HG03280 (cell line): ENCODE measurements around the gene TDP1.

Experiments
- ATAC-seq: cut with Tn5 transposase; IDR thresholded peaks from one replicate; pipeline ENCODE4 v1.9.1; 2021; ENCODE audit warnings: mild to moderate bottlenecking, moderate library complexity; ENCODE audit not compliant: unreplicated experiment

The TDP1 gene

GRCh38 chr14:89936654-89937185, 19.0 kb upstream of the TDP1 start:
- no peak for ATAC-seq

GRCh38 chr14:89941830-89942377, 13.8 kb upstream of the TDP1 start:
- no peak for ATAC-seq

GRCh38 chr14:89947344-89947743, 8.4 kb upstream of the TDP1 start:
- no peak for ATAC-seq

DNA sequence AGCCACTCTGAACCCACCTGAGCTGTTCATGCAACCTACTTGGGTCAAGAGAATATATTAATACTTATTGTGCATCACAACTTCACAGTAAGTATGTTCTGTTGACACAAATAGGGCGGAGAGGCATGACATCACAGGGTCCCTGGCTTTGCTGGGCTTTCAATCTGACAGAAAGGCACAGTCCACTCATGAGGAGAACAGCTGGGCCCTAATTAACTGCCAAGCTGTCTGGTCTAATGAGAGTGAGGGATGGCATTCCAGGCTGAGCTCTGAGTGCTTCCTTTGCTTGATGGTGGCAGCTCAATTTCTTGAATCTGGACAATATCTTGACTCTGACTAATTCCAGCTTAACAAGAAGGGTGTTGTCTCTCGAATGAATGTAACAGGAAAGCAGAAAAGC, 3.2 kb upstream of the TDP1 start:
- ATAC-seq: no peak

DNA sequence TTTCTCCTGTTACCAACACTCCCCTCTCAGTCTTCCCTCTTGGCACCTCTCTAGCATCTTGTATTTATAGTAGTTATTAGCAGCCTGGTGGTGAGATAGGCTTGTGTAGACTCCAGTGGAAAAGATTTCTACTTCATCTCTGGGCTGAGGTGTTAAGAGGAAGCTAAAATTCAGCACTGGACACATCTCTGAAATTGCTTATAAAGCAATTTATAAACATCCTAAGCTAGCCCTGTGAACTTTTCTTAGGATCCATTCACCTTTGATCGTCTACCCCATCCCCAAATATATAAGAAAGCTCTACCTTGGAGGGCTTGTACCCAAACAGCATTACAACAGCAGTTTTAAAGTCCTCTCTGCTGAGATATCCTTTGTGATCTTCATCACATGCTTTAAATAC, 2.1 kb upstream of the TDP1 start:
- ATAC-seq: no peak

DNA sequence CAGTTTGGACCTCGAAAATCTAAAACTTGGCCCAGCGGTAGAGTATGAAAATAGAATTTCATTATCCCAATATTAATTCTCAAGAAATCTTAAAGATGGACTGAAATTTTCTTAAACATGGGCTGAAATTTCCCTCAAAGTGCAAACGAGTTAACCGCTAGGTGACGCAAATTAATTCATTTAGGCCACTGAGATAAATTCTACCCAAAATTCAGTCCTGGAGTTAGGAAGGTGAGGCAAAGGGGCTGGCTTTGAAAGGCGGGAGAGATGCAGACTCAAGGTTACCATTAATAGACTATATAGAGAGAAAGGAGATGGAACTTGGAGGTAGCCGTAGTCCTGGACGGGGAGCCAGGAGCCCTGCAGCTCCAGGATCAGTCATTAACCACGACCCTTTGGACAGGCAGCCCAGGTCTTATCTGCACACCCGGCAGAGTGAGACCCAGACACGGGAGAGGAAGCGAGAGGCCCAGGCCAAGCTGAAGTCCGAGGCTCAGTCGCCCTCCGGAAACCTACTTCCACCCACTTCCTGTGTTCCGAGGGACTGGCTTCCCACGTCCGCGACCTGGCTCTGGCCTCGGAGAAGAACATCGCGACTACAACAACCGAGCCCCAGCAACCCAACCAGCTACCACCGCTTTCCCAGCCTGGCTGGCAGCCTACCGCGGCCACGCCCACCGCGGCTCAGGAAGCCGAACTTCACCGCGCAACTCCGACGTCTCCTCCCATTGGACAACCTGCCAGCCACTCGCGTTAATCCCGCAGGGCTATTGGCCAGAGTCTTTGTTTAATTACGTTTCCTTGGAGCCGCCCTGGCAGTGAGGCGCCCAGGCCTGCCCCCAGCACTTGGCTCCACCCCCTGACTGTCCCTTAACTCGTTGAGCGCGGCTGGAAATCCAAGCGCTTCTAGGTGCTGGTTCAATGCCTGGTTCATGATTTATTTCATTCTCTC, 1.4 kb upstream of the TDP1 start, which contains the start of gene EFCAB11:
EFCAB11 (minus strand) TSS at position 661 of the 952 bp plus-strand sequence; CDS start at position 591, 70 bp downstream.
- peak; percentile 85 for ATAC-seq

GRCh38 chr14:89955022-89955744, 544 bp upstream of the TDP1 start:
- peak; percentile 21 for ATAC-seq

GRCh38 chr14:89956661-89957009, 908 bp downstream of the TDP1 start:
- no peak for ATAC-seq

GRCh38 chr14:89957376-89957775, 1.6 kb downstream of the TDP1 start:
- no peak for ATAC-seq

DNA sequence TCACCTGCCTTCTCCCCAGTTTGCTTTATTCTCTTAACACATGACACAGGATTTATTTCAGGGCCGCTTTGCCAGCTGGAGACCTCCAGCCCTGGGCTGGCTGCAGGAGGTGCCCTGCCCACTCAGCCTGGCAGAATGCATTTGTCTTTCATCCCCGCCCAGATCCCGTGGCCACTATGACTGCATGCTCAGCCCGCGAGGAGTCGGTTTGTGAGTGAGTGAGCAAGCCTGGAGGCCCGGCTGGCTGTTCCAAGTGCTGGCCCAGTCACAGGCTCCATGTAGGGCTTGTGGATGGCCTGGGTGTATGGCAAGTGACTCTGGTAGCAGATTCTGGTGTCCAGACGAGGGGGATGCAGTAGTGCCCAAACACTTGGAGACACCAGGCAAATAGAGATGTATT, 2.1 kb downstream of the TDP1 start:
- ATAC-seq: no peak

GRCh38 chr14:89958966-89959365, 3.2 kb downstream of the TDP1 start:
- ATAC-seq: no peak

DNA sequence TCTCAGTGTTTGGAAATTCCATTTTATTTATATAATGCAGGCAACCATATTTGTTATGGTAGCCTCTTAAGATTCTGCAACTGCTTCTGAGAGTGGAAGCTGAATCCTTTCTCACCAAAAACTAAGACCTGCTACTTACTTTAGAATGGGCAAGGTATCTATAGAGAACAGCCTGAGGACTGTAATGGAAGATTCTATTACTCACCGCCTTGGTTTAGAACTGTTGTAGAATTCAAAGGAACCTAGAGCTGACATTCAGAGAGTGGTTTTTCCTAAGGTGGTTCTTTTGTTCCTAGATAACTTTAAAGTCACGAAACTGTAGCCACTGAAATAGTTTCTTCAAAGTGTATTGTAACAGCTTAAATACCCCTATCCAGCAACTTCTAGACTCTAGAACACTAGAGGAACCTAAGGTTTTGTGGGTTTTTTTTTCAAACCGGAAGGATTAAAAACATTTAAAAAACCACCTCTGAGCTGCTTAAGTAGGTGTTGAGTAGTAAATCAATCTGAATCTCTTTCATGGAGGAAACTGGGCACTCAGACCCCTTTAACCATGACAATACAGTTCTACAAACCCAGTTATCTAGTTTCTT, 4.2 kb downstream of the TDP1 start:
- ATAC-seq: no peak

GRCh38 chr14:89960914-89961313, 5.2 kb downstream of the TDP1 start:
- ATAC-seq: no peak

GRCh38 chr14:89963288-89963978, 7.7 kb downstream of the TDP1 start:
- no peak for ATAC-seq

GRCh38 chr14:89965839-89966238, 10.1 kb downstream of the TDP1 start:
- ATAC-seq: no peak

DNA sequence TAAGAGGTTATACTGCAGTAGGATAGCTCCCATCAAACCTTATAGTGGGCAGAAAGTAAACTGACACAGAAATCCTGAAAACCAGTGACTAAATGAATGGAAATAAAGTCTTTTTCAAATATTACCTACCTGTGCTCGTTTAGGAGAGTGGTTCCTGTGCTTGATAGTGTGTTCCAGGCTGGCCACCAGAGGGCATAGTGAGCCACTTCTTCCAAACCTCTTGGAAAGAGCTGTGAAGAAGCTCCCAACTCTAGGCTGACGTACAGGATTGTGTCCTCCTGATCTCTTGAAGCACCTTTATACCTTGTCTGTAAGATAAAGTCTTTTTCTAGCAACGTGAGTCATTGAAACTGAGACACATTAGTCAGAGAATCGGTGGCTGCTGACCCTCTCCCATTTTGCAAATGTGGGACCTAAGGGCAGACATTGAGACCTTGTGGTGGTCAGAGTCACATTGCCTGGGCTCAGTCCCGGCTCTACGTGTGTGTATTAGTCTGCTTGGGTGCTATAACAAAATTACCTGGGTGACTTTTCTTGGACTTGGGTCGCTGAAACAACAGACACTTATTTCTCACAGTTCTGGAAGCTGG, 17.6 kb downstream of the TDP1 start:
- ATAC-seq: peak; percentile 58

DNA sequence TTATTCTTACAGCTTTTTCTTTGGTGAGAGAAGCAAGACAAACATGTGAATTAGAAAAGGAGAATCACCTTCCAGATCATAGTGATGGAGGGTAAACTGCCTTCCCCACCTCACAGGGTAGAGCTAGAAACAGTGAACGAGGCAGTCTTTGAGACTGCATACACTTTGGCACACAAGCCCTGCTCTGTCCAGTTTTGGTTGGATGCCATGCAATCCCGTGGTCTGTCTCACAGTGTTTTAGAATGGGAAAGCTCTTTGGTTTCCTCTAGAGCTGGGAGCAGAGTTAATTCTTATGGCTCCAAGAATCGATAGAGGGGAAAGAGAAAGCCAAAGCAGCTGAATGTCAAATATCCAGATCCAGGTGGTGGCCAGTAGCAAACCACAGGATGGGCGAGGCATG, 21.9 kb downstream of the TDP1 start:
- ATAC-seq: no peak

- no peak for ATAC-seq
Observed at GRCh38 chr14:89978656-89979055, 22.9 kb downstream of the TDP1 start.

DNA sequence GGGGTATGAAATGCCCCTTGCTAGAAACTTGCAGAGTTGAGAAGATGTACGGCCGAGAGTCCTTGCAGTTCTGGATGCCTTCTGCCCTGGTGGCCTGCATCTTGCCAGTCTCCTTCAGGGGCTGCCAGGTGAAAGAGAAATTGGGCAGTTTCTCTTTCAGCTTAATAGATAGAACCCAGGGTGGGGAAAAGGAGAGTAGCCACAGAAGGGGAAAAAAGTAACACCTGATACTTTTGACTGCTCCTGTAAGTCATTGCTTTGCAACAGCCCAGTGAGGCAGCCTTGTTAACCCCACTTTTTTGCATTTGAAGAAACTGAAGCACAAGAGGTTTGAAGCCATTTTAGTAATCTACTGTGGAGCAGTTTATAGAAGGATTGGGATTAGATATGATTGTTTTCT, 27.6 kb downstream of the TDP1 start:
- ATAC-seq: no peak
